H1 (cell line): ENCODE data around the gene ACTR6. TPM values are rescaled to one million over a fixed set of nuclear protein-coding genes. Genes with fewer than 3 reads are reported as not detected.

Experiments
- ATF2 ChIP-seq: IDR thresholded peaks from 2 replicates; pipeline ENCODE4 v1.6.1; 2012; ENCODE audit warnings: low read length, inconsistent platforms
- CBX8 ChIP-seq: fragments of 300-800, 300-1000 bp; sonication (generic); IDR thresholded peaks from 2 replicates; pipeline ENCODE4 v1.7.1; 2016; ENCODE audit warnings: low read depth, low read length, borderline replicate concordance
- CTBP2 ChIP-seq: IDR thresholded peaks from 2 replicates; pipeline ENCODE4 v1.7.0; 2011; ENCODE audit warnings: borderline replicate concordance, mild to moderate bottlenecking, moderate library complexity, mixed read lengths, low read length; ENCODE audit not compliant: insufficient read depth, insufficient read length
- EGR1 ChIP-seq: IDR thresholded peaks from 2 replicates; pipeline ENCODE4 v1.6.1; 2011; ENCODE audit warnings: low read depth, low read length, borderline replicate concordance
- GTF2F1 ChIP-seq: IDR thresholded peaks from 2 replicates; pipeline ENCODE4 v1.6.1; 2012; ENCODE audit warnings: low read depth, low read length, improper control_type of control experiment, borderline replicate concordance
- MAFK ChIP-seq: IDR thresholded peaks from 2 replicates; pipeline ENCODE4 v1.6.1; 2012; ENCODE audit warnings: low read depth, mild to moderate bottlenecking, improper control_type of control experiment, low read length
- SUZ12 ChIP-seq: fragments of 200-600 bp; sonication (generic); IDR thresholded peaks from 2 replicates; pipeline ENCODE4 v1.6.1; 2012; ENCODE audit warnings: mild to moderate bottlenecking, inconsistent platforms, low read length, moderate library complexity, mixed read lengths
- polyA plus RNA-seq, 7 experiments: library from polyadenylated mRNA; depleted of rRNA in 3 of 7; stranded (reverse) in 5 of 7; unstranded in 2 of 7; fragments of >200 nt in 5 of 7; fragments of 200-250 nt in 2 of 7; gene quantifications; 1 replicate in 5 of 7; 2 replicates in 1 of 7; 4 replicates in 1 of 7; pipeline versions ENCODE4 v1.2.1 to v1.2.3, GENCODE V29; 2011 to 2013; ENCODE audit warnings: missing spikeins in 2 of 7, mixed read lengths in 2 of 7
- total RNA-seq: library from RNA; stranded (reverse); fragmentation: NEBNext Ultra II Directional; extraction: Animal tissue kit (Norgen Biotek cat#: 25700); gene quantifications from 2 replicates; pipeline ENCODE4 v1.2.1, GENCODE V29; 2021
- TF ChIP-seq, protein P1 (sequence below): fragments of 300-600 bp; sonication (generic); IDR thresholded peaks from 2 replicates; pipeline ENCODE4 v1.7.1; 2012; ENCODE audit warnings: low read length, moderate library complexity, mild to moderate bottlenecking, inconsistent platforms; ENCODE audit not compliant: insufficient replicate concordance

The ACTR6 gene
- total and polyA plus RNA-seq, 2 of the 8 experiments (the other 6 are each of a cell fraction or from before 2014, with no cell fraction given) = 10.2 to 36.8 TPM

- TF ChIP-seq, protein P1, sequence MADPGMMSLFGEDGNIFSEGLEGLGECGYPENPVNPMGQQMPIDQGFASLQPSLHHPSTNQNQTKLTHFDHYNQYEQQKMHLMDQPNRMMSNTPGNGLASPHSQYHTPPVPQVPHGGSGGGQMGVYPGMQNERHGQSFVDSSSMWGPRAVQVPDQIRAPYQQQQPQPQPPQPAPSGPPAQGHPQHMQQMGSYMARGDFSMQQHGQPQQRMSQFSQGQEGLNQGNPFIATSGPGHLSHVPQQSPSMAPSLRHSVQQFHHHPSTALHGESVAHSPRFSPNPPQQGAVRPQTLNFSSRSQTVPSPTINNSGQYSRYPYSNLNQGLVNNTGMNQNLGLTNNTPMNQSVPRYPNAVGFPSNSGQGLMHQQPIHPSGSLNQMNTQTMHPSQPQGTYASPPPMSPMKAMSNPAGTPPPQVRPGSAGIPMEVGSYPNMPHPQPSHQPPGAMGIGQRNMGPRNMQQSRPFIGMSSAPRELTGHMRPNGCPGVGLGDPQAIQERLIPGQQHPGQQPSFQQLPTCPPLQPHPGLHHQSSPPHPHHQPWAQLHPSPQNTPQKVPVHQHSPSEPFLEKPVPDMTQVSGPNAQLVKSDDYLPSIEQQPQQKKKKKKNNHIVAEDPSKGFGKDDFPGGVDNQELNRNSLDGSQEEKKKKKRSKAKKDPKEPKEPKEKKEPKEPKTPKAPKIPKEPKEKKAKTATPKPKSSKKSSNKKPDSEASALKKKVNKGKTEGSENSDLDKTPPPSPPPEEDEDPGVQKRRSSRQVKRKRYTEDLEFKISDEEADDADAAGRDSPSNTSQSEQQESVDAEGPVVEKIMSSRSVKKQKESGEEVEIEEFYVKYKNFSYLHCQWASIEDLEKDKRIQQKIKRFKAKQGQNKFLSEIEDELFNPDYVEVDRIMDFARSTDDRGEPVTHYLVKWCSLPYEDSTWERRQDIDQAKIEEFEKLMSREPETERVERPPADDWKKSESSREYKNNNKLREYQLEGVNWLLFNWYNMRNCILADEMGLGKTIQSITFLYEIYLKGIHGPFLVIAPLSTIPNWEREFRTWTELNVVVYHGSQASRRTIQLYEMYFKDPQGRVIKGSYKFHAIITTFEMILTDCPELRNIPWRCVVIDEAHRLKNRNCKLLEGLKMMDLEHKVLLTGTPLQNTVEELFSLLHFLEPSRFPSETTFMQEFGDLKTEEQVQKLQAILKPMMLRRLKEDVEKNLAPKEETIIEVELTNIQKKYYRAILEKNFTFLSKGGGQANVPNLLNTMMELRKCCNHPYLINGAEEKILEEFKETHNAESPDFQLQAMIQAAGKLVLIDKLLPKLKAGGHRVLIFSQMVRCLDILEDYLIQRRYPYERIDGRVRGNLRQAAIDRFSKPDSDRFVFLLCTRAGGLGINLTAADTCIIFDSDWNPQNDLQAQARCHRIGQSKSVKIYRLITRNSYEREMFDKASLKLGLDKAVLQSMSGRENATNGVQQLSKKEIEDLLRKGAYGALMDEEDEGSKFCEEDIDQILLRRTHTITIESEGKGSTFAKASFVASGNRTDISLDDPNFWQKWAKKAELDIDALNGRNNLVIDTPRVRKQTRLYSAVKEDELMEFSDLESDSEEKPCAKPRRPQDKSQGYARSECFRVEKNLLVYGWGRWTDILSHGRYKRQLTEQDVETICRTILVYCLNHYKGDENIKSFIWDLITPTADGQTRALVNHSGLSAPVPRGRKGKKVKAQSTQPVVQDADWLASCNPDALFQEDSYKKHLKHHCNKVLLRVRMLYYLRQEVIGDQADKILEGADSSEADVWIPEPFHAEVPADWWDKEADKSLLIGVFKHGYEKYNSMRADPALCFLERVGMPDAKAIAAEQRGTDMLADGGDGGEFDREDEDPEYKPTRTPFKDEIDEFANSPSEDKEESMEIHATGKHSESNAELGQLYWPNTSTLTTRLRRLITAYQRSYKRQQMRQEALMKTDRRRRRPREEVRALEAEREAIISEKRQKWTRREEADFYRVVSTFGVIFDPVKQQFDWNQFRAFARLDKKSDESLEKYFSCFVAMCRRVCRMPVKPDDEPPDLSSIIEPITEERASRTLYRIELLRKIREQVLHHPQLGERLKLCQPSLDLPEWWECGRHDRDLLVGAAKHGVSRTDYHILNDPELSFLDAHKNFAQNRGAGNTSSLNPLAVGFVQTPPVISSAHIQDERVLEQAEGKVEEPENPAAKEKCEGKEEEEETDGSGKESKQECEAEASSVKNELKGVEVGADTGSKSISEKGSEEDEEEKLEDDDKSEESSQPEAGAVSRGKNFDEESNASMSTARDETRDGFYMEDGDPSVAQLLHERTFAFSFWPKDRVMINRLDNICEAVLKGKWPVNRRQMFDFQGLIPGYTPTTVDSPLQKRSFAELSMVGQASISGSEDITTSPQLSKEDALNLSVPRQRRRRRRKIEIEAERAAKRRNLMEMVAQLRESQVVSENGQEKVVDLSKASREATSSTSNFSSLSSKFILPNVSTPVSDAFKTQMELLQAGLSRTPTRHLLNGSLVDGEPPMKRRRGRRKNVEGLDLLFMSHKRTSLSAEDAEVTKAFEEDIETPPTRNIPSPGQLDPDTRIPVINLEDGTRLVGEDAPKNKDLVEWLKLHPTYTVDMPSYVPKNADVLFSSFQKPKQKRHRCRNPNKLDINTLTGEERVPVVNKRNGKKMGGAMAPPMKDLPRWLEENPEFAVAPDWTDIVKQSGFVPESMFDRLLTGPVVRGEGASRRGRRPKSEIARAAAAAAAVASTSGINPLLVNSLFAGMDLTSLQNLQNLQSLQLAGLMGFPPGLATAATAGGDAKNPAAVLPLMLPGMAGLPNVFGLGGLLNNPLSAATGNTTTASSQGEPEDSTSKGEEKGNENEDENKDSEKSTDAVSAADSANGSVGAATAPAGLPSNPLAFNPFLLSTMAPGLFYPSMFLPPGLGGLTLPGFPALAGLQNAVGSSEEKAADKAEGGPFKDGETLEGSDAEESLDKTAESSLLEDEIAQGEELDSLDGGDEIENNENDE = no peak
- TF ChIP-seq MAFK = no peak
- no peak for TF ChIP-seq ATF2
- TF ChIP-seq CTBP2 = no peak
- TF ChIP-seq EGR1 = no peak
- no peak for TF ChIP-seq SUZ12
- no peak for TF ChIP-seq GTF2F1
- no peak for TF ChIP-seq CBX8
These were observed 1.1 kb upstream of the ACTR6 start (continued) for GRCh38 chr12:100199347-100200149.
